ENCODE results near the gene LILRA1. TPM values are rescaled to one million over a fixed set of nuclear protein-coding genes. Genes with fewer than 3 reads are reported as not detected.
"Not testable (repeated sequence)": the region's sequence is repeated elsewhere in the genome, so short reads cannot be mapped to it uniquely, and the experiment has no call there.

The LILRA1 gene
- 1 to 10 TPM in 1 of 12 donors, under 1 TPM in 9, not detected in 2; 0.11 to 1.7 (median 0.43) TPM for polyA plus RNA-seq (ENCODE audit: insufficient read length in 12 of 12)
- long read RNA-seq, donor 1: 0 reads
- long read RNA-seq, donor 2: 0 reads
- long read RNA-seq, donor 3: 0 reads
- long read RNA-seq, donor 4: 0 reads
- long read RNA-seq, donor 5: 0 reads
- long read RNA-seq, donor 6: 0 reads
- long read RNA-seq, donor 7: 0 reads
- long read RNA-seq, donor 8: 0 reads
- long read RNA-seq, donor 9: 0 reads
- long read RNA-seq, donor 10: 0 reads
- long read RNA-seq, donor 11: 0 reads

DNA sequence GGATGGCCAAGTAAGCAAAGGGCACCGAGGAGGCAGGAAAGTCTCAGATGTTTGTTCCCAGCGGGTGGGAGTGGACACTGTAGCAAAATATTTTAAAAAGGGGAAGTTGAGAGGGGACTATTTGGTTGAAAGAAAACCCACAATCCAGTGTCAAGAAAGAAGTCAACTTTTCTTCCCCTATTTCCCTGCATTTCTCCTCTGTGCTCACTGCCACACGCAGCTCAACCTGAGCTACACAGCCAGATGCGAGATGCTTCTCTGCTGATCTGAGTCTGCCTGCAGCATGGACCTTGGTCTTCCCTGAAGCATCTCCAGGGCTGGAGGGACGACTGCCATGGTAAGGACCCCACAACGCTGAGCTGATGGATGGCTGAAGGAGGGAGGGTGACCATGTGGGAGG lies at the start of gene LILRA1:
Gene LILRA1 (plus strand): TSS at position 188 of the 400 bp plus-strand sequence. CDS start 613 bp downstream, outside the sequence.
- DNase-seq: not testable (repeated sequence)

DNA sequence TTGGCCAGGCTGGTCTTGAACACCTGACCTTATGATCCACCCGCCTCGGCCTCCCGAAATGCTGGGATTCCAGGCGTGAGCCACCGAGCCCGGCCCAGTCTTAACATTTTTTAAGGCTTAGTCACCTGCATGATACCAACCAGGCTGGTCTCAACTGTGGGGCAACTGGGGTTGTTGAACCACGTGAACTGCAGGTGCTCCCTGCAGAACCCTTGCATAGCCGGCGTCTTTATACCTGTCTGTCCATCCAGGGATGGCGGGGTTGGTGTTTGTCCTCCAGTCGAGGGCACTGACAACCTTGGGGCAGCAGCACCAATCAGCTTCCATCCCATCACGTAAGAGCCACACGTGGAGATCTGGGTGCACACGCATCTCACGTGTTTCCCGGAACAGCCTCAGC lies 44.6 kb upstream of the LILRA1 start:
- DNase-seq: no peak

DNA sequence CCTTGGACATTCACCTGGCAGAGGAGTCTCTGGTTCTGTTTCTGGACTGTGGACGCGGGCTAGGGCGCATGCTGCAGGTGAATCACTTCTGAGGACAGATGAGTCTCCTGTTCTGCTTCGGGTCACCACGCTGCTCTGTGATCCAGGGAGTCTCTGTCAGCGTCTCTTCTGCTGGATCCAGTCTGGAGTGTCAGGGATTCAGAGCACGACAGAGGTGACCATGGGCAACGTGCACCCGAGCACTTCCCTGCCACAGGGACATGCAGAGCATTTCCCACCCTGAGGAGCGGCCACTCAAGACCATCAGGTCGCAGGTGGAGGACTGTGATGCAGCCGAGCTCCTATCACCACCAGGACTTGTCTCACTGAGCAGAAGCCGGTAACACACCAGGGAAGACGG lies 44.2 kb upstream of the LILRA1 start:
- no peak for DNase-seq

DNA sequence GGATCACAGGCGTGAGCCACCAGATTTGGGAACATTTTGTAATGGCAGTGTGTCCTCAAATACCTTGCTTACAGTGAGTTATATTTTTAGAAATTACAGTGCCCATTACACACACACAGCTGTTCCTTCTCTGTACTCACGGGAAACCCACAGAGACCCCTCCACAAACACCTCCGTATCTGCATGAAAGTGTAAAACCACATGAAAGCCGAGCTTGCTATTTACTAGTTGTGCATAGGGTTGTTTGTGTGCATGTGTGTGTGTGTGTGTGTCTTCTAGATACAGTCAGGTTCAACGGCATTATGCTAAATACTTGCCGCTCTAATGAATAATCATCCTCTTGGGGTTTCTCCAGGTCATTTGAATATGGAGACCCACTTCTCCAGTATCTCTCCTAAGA lies 42.1 kb upstream of the LILRA1 start:
- DNase-seq: no peak

DNA sequence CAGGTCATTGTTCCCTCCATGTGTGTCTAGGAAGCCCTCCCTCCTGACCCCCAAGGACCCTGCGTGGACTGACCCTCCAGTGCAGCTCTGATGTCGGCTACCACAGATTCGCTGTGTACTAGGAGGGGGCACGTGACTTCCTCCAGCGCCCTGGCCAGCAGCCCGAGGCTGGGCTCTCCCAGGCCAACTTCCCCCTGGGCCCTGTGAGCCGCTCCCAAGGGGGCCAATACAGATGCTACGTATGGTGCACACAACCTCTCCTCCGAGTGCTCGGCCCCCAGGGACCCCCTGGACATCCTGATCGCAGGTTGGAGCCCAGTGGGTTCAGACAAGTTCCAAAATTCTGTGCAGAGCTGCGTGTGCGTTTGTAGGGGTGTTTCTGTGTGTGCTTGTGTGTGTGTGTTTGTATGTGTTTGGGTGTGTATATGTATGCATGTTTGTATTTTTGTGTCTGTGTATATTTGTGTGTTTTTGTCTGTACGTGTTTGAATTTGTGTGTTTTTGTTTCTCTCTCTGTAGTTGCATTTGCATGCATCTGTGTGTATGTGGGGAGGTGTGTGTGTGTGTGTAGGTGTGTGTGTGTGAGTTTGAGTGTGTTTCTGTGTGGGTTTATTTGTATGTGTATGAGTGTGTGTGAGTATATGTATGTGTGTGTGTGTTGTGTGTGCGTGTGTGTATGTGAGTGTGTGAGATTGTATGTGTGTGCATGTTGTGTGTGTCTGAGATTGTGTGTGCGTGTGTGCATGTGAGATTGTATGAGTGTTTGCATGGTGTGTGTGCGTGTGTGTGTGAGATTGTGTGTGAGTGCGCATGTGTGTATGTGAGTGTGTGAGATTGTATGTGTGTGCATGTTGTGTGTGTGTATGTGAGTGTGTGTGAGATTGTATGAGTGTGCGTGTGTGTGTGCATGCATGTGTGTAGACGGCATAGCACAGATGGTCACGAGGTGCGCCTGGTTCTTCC lies 41.2 kb upstream of the LILRA1 start:
- DNase-seq: no peak

DNA sequence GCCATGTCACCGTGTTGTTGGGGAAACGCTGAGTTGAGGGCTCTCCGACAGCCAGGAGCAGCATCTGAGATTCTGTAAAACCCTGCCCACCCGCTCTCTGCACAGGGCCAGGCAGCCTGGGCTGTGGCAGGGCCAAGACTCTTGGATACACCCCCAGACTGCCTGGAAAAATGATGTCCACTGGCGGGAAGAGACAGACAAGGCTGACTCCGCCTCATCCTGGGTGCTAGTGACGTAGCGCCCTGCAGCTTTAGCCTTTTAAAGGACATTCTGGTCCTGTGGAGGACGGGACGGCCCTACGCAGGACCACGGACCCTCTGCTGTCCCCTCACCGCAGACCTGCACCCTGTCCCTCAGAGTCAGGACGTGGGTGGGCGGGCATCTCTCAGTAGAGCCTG lies 40.5 kb upstream of the LILRA1 start:
- no peak for DNase-seq

DNA sequence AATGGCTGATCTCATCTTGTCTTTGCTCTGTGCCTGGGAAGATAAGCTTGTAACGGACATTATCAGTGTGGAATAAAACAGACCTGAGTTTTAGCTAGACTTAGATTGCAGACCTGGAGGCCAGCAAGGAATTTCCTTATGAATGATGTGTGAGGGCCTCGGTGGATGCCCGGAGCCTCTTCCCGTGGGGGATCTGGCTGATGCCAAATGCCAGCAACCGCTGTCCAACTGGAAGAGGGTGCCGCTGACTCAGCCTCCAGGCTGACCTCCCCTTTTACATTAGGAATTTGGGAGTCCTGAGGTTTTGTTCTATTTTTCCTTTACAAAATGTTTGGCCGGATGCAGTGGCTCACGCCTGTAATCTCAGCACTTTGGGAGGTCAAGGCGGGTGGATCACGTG lies 39.4 kb upstream of the LILRA1 start:
- DNase-seq: no peak

DNA sequence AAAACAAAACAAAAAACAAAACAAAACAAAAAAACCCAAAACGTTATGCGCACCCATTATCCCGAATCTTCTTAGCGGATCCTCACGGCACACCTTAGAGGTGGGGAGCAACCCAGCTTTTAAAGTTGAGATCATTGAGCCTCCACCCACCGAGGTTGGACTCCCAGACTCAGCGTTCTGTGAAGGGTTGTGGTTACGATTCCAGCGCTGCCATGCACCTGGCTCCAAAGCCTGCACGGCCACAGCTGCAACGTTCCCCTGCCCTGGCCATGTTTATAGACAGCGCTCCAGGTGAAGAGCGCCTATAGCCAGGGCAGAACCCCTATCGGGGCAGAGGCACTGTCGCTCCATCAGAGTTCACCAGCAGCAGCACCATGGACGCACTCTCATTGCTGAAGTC lies 38.5 kb upstream of the LILRA1 start:
- no peak for DNase-seq

DNA sequence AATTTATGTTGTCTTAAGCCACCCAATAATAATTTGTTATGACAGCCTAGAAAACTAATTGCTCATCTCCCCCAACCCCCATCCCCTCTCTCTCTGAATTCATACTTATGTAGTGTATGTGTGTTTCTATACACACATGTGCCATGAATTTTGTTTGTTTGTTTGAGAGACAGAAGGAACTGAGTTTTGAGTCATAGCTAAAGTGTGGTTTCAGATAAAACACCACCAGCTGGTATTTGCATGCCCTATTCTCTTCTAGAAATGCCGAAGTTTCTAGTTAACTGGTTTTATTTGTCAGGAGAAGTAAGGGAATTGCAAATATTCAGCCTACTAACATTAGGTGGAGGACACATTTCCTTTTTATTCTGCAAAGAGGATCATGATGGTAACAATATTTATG lies 37.2 kb upstream of the LILRA1 start:
- no peak for DNase-seq

DNA sequence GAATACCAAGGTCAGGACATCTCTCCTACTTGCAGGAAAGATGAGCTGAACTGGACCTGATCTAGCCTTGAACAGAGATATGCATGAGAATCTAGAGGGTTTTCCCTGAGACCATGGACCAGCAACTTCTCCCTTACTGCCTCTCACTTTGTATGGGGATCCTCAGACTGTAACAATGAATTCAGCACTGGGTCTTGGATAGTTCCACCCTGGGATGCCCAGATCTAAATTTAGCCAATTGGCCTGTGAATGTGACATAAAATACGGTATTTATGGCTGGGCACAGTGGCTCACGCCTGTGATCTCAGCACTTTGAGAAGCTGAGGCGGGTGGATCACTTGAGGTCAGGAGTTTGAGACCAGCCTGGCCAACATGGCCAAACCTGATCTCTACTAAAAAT lies 35.1 kb upstream of the LILRA1 start:
- DNase-seq: no peak

DNA sequence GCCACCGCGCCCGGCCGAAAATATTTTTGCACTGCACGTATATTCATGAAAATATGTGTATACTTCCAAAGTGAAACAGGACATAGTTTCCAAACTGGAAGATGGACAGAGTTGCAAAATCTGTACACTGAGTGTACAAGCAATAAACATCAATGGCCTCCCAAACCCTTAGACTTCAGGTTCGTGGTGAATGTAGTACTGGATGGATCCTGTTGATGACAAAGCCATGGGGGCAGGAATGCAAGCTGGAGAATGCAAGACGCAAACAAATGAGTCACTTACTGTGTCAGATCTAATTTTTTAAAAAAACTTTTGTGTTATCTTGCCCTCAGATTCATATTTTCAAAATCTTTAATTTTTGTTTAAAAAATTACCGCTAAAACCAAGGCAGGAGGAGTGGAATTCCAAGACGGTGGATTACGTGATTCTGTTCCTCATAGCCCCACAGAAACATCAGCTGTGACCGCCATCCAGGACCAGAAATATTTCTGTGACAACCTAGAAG lies 32.5 kb upstream of the LILRA1 start:
- DNase-seq: no peak

DNA sequence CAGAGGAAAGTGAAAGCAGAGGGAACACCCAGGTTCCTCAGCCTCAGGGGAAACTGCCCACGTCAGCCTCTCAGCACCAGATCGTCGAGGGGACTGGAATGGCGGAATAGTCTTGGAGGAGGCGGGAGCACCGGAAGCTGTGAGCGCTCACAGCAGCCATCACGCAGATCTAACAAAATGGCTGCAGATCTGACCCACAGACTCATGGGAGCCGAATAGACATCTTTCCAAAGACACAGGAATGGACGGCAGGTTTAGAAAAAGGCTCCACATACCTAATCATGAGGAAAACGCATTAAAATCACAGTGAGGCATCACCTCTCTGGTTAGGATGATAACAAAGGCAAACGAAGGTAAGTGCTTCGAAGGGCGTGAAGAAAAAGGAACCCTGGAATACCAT lies 31.6 kb upstream of the LILRA1 start:
- no peak for DNase-seq

DNA sequence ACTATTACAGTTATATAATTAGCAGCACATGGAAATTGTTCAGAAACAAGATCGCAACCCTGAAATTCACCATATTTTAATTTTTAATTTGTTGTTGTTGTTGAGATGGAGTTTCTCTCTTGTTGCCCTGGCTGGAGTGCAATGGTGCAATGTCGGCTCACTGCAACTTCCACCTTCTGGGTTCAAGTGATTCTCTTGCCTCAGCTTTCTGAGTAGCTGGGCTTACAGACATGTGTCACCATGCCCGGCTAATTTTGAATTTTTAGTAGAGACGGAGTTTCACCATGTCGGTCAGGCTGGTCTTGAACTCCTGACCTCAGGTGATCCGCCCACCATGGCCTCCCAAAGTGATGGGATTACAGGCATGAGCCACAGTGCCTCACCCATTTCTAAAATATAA lies 30.2 kb upstream of the LILRA1 start:
- not testable (repeated sequence) for DNase-seq

DNA sequence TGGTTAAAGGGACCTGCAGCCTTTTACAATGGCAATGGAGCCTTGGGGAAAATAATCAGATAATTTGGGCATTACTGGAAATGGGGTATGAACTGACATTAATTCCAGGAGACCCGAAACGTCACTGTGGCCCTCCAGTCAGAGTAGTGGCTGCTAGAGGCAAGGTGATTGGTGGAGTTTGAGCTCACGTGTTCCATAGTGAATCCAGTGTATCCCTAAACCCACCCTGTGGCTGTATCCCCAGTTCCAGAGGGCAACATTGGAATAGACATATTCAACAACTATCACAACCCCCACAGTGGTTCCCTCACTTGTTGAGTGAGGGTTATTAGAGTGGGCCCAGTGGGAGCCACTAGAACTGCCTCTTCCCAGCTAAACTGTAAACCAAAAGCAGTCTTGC lies 23.1 kb upstream of the LILRA1 start:
- no peak for DNase-seq

DNA sequence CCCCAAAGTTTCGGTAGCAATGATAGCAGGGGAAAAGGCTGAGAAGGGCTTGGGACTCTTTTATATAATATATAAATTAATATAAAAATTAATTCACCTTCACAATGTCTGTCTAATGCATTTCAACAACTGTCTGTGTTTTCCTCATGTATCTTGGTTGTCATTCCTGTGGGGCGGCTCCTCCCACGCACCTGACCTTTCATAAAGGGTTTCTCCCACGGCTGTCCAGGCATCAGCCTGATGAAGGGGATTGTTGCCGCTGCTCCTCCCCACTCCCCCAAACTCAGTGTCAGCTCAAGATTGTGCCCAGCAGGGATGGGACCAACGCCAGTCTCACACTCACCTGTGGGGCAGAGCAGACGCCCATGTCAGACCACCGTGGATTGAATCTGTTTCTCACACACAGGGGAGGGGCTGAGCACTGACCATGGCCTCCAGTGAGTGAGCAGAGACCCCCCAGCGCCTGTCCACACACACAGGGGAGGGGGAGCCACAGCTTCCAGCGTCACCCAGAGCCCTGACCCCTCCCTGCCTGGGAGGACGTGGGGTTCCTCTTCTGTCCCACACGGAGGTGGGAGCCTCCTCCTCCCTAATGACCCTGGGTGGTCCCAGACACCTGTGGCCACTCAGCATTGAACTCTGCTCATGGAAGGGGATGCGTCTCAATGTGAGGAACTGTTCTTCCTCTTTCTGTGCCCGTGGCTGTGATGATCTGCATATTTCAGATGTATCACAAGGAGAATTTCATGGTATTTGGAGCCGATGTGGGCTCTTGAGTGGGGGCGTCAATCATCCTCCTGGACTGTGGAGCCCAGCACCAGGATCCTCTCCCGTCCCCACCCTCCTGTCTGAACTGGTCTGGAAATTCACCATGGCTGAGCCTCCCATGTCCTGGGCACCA lies 21.5 kb upstream of the LILRA1 start:
- not testable (repeated sequence) for DNase-seq

DNA sequence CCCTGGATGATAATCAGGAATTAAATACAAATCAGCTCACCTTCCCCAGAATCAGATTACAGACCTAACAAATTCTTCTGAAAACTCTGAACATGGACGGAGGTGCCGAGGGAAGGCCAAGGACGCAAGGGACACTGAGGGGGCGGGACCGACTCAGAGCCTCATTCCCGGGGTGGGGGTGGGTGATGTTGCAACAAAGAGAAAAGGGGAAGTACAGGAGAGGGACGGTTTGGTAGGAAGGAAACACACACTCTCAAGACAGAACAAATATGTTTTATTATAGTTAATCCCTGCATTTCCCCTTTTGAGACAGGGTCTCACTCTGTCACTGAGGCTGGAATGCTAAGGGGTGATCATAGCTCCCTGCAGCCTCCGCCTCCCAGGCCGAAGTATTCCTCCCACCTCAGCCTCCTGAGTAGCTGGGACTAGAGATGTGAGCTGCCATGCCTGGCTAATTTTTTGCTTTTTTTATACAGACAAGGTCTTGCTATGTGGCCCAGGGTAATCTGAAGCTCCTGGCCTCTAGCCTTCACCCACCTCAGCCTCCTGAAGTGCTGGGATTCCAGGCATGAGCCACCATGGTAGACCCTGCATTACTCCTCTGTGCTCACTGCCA lies 20.6 kb upstream of the LILRA1 start:
- peak; percentile 10 for DNase-seq

DNA sequence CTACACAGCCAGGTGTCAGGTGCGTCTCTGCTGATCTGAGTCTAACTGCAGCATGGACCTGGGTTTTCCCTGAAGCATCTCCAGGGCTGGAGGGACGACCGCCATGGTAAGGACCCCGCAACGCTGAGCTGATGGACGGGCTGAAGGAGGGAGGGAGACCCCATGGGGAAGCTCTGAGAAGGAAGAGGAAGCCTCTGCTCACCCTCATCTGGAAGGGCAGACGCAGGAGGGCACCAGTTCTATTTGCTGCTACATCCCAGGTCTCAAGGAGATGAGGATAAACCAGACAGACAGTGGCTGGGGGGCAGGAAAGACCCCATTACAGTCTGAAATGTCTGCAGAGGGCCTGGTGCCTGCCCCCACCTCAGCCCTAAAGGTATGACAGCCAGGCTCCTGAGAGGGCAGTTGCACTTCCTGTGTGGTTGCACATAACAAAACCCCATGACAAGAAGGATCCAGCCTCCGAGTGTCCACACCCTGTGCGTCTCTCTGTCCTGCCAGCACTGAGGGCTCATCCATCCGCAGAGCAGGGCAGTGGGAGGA lies 20.0 kb upstream of the LILRA1 start, which contains the start of gene LILRA2:
Gene LILRA2 (plus strand): TSS at position 461 of the 543 bp plus-strand sequence. CDS start 89 bp downstream, outside the sequence.
- DNase-seq: no peak

DNA sequence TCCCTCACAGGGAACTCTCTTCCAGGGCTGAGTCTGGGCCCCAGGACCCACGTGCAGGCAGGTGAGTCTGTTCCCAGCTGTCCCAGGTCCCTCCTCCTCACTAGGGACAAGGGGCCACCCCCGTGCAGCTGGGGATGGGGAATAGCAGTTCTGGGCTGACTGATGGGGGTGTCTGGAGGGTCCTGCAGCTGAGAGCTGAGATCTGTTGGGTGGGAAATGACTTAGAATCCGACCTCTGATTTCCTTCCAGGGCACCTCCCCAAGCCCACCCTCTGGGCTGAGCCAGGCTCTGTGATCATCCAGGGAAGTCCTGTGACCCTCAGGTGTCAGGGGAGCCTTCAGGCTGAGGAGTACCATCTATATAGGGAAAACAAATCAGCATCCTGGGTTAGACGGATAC lies 19.4 kb upstream of the LILRA1 start:
- DNase-seq: no peak

DNA sequence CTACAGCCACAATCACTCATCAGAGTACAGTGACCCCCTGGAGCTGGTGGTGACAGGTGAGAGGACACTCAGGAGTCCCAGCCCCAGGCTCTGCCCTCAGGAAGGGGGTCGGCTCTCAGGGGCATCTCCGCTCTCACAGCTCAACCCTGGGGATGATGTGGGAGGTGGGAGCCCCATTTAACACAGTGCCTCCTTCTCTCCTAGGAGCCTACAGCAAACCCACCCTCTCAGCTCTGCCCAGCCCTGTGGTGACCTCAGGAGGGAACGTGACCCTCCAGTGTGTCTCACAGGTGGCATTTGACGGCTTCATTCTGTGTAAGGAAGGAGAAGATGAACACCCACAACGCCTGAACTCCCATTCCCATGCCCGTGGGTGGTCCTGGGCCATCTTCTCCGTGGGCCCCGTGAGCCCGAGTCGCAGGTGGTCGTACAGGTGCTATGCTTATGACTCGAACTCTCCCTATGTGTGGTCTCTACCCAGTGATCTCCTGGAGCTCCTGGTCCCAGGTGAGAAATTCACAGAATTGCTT lies 18.8 kb upstream of the LILRA1 start:
- no peak for DNase-seq

DNA sequence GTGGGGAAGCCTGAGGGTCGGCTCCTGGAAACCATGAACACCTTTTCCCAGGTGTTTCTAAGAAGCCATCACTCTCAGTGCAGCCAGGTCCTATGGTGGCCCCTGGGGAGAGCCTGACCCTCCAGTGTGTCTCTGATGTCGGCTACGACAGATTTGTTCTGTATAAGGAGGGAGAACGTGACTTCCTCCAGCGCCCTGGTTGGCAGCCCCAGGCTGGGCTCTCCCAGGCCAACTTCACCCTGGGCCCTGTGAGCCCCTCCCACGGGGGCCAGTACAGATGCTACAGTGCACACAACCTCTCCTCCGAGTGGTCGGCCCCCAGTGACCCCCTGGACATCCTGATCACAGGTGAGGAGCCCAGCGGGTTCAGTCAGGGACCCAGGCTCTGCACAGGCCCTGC lies 18.2 kb upstream of the LILRA1 start:
- not testable (repeated sequence) for DNase-seq
